Thyroid gland (tissue), 4 donors: ENCODE measurements around the gene APOL6.

Experiments used
- CTCF ChIP-seq, 6 experiments: fragments of 200-600 bp in 3 of 6; fragments of 450-650 bp in 3 of 6; sonication (generic) in 3 of 6; IDR thresholded peaks; one replicate each; pipeline ENCODE4 v1.5.1; 2016 to 2019; ENCODE audit warnings: antibody characterized with exemption in 6 of 6, mild to moderate bottlenecking in 2 of 6, inconsistent platforms in 1 of 6, moderate library complexity in 1 of 6
- POLR2A ChIP-seq, 2 donors: fragments of 450-650 bp; IDR thresholded peaks; one replicate each; pipeline ENCODE4 v1.6.1; 2017; ENCODE audit warnings: antibody characterized with exemption in 2 of 2, mild to moderate bottlenecking in 2 of 2, moderate library complexity in 1 of 2

- TF ChIP-seq CTCF (IDR thresholded peaks at IDR 0.05), result no peak
- no peak for TF ChIP-seq POLR2A (IDR thresholded peaks at IDR 0.05)
Measured at GRCh38 chr22:35638410-35638809, 9.8 kb upstream of the APOL6 start.
